NCI-H345 (cell line): ENCODE results near the gene COL27A1.
A peak's percentile ranks its signal among the peaks of the same experiment; 100 is the strongest.

ENCODE experiments used
- DNase-seq: peaks from one replicate; lab custom pipeline; 2025; lab: John Stamatoyannopoulos, UW

The COL27A1 gene

DNA sequence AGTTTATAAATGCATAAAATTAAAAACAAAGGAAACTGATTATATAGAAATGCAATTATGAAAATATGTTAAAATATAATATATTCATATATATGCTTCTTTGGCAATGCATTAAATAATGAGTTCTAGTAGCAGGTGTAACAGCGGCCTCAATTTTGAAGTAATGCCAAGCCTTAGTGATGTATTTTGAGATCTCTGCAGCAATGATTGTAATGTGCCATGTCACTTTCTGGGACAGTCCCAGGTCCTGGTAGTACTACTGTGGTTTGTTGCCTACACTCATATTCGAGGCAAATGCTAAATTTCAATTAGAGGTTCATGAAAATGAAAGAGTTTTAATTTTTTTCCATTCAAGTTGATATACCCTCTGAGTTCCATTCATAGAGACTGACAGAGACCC, 91.7 kb downstream of the COL27A1 start:
- DNase-seq, result no peak

GRCh38 chr9:114247491-114247890, 92.2 kb downstream of the COL27A1 start:
- no peak for DNase-seq

GRCh38 chr9:114248299-114248707, 93.0 kb downstream of the COL27A1 start:
- no peak for DNase-seq

- DNase-seq, result no peak
Observed at GRCh38 chr9:114249424-114250234, 94.3 kb downstream of the COL27A1 start.

DNA sequence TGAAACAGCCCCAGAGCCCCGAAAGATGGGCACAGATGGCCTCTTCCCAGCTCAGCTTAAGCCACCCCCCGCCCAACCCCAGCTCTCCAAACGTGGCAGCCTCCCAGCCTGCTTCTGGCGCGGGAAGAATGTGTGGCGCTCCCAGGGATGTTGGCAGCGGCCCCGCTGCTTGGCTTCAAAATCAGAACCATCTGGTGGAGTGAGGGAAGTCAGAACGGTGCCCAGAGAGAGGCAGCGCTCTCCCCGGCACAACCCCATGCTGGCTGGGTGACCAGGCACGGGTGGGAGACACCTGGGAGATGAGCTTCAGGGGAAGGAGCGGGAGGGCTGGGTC, 94.9 kb downstream of the COL27A1 start:
- no peak for DNase-seq

GRCh38 chr9:114250648-114251047, 95.3 kb downstream of the COL27A1 start:
- no peak for DNase-seq

GRCh38 chr9:114252394-114252793, 97.1 kb downstream of the COL27A1 start:
- DNase-seq, result no peak

DNA sequence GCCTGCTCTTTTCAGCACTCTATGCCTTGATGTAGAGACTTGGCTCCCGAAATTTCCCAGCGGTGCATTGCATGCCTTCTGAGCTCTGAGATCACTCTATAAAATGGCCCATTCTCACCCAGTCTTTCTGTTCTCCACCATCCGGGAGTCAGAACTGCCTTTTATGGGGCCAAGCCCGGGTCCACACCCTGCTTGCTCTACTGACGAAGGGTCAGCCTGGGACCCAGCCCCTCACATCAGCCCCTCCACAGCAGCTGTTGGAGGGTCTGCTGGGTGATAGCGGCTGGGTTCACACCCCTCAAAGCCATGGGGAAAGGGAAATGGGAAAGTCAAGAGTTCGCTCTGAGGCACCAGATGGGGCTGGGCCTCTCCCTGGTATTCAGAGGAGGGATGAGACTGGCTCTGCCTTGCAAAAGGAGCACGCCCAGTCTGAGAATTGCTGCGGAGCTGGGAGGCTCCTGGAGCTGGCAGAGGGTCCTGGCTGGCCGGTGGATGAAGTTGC, 101.5 kb downstream of the COL27A1 start:
- no peak for DNase-seq

- no peak for DNase-seq
Observed at GRCh38 chr9:114258218-114258617, 102.9 kb downstream of the COL27A1 start.

DNA sequence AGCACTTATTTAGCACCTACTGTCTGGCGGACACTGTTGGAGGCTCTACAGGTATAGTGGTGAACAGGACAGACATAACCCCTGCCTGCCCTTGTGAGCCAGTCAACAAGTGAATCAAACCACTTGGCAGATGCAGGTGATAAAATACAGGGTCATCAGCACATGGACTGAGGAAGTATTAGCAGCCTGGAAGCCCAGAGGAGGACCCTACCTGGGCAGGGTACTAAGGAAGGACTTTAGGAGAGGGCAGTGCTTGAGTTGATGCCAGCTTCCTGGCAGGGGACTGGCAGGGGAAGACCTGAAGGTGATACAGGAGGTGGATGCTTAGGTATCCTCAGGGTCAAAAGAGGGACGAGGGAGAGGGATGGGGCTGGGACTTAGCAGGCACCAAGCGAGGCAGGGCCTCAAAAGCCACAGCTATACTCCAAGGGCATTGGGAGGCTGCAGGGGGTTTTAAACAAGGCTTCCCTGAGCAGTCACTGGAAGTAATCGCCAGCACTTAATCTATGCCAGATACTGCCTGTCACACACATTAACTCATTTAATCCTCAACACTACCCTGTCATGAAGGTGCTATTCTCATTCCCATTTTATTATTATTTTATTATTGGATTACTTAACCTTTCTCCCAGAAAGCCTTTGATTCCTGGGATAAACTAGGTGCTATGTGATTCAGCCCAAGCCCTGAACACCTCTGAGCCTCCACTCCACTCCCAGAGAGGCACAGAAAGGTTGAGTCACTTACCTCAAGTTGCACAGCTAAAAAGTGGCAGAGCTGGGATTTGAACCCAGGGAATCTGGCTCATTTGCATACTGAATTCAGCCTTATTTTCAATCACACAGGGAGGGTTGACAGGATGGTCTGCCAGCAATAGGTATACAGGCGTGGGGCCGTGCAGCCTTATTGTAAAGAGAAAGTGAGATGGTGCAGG, 103.8 kb downstream of the COL27A1 start:
- DNase-seq, result no peak

DNA sequence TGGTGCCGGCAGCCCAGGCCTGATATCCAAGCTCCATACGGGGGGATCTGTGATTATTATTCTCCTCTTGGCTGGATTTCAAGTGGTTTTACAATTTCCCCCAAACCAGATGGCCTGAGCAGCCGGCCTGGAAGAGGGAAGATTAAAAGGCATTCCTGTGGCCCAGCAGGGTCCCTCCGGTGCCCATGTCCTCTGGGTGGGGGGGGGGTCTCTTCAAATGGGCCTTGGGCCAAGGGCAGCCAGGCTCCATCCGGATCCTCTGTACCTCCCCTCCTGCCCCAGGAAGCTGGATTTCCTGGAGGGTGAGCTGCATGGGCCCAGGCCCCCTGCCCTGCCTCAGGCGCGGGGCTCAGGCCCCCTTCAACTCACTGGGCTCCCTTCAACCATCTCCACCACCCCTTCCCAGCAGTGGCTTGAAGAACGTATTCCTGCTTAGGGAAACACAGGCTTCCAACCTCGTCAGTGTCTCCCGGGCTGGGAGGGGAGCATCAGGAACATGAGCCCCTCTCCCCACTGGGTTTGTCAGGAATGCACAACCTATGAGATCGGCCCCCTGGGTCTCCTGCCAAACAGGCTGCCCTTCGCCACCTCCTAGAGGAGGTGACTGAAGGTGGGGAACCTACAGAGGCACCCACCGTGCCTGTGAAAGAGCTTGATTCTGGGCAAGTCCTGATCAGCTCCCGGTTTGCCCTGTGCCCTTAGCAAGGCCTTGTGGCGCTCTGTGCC, 104.6 kb downstream of the COL27A1 start:
- peak; percentile 15 for DNase-seq

DNA sequence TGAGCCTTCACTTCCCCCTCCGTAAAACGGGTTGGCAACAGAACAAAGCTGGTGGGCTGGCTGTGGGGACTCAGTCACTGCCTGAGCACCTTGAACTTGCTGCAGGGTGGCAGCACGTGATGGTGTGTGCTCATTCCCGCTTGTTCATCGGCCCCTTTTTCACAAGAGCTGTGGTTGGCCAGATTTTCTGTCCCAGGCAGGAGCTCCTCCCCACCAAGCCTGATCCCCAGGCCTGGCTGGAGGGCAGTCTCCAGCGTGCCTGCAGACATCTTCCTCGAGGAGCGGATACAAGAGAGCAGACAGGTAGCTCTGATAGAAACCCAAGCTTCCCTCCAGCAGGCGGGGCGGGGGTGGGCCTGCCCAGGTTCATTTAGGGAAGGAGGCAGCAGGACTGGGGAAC, 105.7 kb downstream of the COL27A1 start:
- DNase-seq, result no peak

- DNase-seq, result no peak
Observed at GRCh38 chr9:114261987-114262386, 106.7 kb downstream of the COL27A1 start.

GRCh38 chr9:114263853-114264510, 108.6 kb downstream of the COL27A1 start:
- no peak for DNase-seq

DNA sequence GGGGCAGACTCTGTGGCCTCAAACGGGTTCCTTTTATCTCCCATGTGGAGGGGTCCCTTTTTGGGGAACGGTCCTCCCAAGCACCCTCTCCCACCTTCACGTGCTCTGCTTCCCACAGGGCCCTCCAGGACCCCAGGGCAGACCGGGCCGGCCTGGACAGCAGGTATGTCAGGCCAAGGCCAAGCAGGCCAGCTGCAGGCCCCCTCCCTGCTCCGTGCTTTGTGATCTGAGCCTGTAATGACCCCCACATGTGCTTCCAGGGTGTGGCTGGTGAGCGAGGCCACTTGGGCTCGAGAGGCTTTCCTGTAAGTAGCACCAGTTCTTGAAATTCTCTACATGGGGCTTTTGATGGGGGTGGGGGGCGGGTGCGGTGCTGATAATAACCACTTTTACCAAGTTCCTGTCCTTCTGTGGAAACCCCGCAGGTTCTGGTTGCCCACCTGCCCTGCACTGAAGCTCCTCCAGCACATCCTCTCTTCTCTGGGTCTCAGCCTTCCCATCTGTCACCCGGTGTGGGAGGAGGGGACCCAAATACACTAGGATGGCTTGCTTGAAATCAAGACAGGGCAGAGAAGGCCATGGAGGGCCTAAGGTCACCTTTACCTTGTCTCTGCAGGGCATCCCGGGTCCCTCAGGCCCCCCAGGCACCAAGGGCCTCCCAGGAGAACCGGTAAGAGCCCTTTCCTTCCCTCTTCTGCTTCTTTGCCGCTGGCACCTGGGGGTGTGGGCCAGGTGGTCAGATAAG, 109.6 kb downstream of the COL27A1 start:
- no peak for DNase-seq

- DNase-seq, result no peak
Observed at GRCh38 chr9:114266969-114267368, 111.6 kb downstream of the COL27A1 start.

- no peak for DNase-seq
Observed at GRCh38 chr9:114269023-114269422, 113.7 kb downstream of the COL27A1 start.

DNA sequence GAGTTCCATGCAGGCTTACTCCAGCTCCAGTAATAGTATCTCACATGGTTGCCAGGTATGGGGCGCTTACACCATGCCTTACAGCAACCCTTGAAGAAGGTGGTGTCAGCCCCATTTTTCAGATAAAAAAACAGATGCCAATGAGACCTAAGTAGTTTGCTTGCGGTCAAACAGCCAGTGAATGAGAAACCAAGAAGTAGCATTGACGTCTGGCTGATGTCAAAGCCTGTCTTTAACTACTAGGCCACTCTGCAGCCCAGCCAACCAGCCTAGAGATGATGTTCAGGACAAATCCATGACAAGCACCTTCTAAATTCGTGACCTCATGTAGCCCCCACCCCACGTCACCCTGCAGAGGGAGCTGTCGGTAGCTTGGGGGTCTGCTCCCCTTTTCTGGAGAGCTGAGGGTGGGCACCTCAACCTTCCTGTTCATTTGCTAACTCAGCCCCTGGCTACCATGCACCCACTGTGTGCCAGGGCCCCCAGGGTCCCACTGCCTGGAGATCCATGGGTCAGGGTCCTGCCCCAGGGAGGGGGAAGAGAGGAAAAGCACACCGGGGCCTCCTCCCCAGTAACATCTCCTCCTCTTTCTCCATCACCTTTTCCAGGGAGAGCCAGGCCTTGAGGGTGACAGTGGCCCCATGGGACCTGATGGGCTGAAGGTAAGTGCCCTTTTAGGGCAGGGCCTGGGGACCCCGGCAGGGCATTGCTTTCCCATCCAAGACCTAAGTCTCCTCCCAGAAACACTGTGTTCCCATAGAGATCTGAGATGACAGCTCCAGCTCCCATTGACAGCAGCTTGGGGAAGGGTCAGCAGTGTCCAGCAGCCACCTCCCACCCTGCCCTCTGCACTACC, 115.0 kb downstream of the COL27A1 start:
- no peak for DNase-seq

DNA sequence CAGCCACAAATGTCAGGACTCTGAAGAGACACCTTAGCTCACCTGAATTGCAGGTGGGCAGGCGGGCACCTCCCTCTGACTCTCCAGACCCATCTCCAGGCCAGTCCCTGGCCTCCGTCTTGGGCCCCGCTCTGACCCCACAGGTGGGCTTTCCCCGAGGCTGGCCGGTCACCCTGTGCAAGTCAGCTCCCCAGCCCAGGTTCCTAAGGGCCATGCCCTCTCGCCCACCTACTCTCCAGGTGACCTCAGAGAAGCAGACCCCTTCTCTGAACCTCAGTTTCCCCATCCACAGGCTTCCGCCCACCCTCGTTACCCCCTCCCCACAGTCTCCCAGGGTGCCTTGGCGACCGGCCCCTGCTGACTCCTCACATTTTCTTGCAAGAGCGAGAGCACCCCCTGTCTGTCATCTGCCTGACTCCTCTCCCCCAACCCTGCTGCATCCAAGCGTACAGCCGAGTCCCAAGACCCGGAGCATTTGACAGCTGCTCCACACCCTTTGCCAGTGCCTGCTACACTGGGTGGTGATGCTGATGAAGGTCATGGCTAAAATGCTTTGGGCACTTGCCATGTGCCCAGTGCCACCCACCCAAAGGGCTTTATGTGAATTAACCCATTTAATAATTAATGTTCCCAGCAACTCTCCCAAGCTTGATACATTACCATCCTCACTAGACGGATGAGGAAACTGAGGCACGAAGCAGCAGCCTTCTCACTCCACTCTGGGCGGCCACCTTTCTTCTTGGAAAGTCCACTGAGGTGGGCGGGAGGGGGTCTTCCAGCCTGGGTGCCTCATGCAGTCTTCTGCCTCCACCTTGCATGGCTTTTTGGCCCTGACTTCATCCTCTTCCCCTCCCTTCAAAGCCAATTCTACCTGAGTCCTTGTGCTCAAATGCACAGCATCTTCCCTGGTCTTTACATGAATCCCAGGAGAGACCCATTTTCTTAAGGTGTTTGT, 116.5 kb downstream of the COL27A1 start:
- DNase-seq, result peak; percentile 12
